DOHH2 (cell line): ENCODE results near the gene KIF26A.

Experiments used
- H3F3A ChIP-seq: fragments of 200-600 bp; sonication (generic), shearing (Covaris generic); 2 replicates; pipeline ENCODE4 v1.6.0; 2016; ENCODE audit warnings: antibody characterized with exemption, mild to moderate bottlenecking; ENCODE audit not compliant: control insufficient read depth, insufficient read depth
- H3K27ac ChIP-seq: fragments of 200-600 bp; sonication (generic); 2 replicates; pipeline ENCODE4 v1.5.1; 2014; ENCODE audit warnings: low read depth, mild to moderate bottlenecking, low read length, moderate library complexity
- H3K27me3 ChIP-seq: fragments of 200-600 bp; sonication (generic); 2 replicates; pipeline ENCODE4 v1.6.1; 2014; ENCODE audit warnings: mild to moderate bottlenecking, low read length, mixed read lengths; ENCODE audit not compliant: control insufficient read depth
- H3K36me3 ChIP-seq: fragments of 200-600 bp; sonication (generic); 2 replicates; pipeline ENCODE4 v1.6.1; 2014; ENCODE audit warnings: mild to moderate bottlenecking, low read length, moderate library complexity, mixed read lengths; ENCODE audit not compliant: control insufficient read depth
- H3K4me1 ChIP-seq: fragments of 200-600 bp; sonication (generic); 2 replicates; pipeline ENCODE4 v1.6.1; 2014; ENCODE audit warnings: mild to moderate bottlenecking, low read length, mixed read lengths; ENCODE audit not compliant: control insufficient read depth
- H3K4me2 ChIP-seq: fragments of 200-600 bp; sonication (generic); 2 replicates; pipeline ENCODE4 v1.6.0; 2014; ENCODE audit warnings: mild to moderate bottlenecking, low read length, moderate library complexity
- H3K4me3 ChIP-seq: fragments of 200-600 bp; sonication (generic); 2 replicates; pipeline ENCODE4 v1.5.1; 2014; ENCODE audit warnings: mild to moderate bottlenecking, low read length, mixed read lengths
- H3K79me2 ChIP-seq: fragments of 200-600 bp; sonication (generic); 2 replicates; pipeline ENCODE4 v1.6.1; 2014; ENCODE audit warnings: mild to moderate bottlenecking, low read length, mixed read lengths; ENCODE audit not compliant: control insufficient read depth
- H3K9me2 ChIP-seq: fragments of 200-600 bp; sonication (generic); replicated peaks from 2 replicates; pipeline ENCODE4 v1.6.1; 2014; ENCODE audit warnings: mild to moderate bottlenecking, low read length, mixed read lengths; ENCODE audit not compliant: control insufficient read depth
- H3K9me3 ChIP-seq: fragments of 200-600 bp; sonication (generic); 2 replicates; pipeline ENCODE4 v1.6.1; 2014; ENCODE audit warnings: antibody characterized with exemption, low read length, mixed read lengths; ENCODE audit not compliant: control insufficient read depth, insufficient read depth
- H4K20me1 ChIP-seq: fragments of 200-600 bp; sonication (generic); 2 replicates; pipeline ENCODE4 v1.6.0; 2014; ENCODE audit warnings: low read depth, mild to moderate bottlenecking, antibody characterized with exemption, low read length, moderate library complexity; ENCODE audit not compliant: control insufficient read depth, insufficient read depth
- CTCF ChIP-seq: fragments of 200-600 bp; sonication (generic); IDR thresholded peaks from one replicate; pipeline ENCODE4 v1.5.1; 2014; ENCODE audit warnings: antibody characterized with exemption, mild to moderate bottlenecking, low read depth, low read length; ENCODE audit not compliant: poor library complexity, severe bottlenecking
- EZH2phosphoT487 ChIP-seq: fragments of 200-600 bp; sonication (generic); IDR thresholded peaks from 2 replicates; pipeline ENCODE4 v1.6.1; 2017; ENCODE audit warnings: borderline replicate concordance, mild to moderate bottlenecking, antibody characterized with exemption, low read length, moderate library complexity, mixed read lengths

Gene KIF26A

GRCh38 chr14:104179564-104180129 lies 41.3 kb downstream of the KIF26A start:
- H3K27me3 ChIP-seq: no peaks in the 10 kb centered on the region
- H3K9me2 ChIP-seq: no peaks in the 10 kb centered on the region
- H3F3A ChIP-seq: no peaks in the 10 kb centered on the region
- no peak overlapping the region for H3K4me3 ChIP-seq
- H3K4me1 ChIP-seq: no peaks in the 10 kb centered on the region
- no peak overlapping the region for H3K27ac ChIP-seq
- no peak for TF ChIP-seq CTCF
- TF ChIP-seq EZH2phosphoT487: no peak
- no peaks in the 10 kb centered on the region for H3K79me2 ChIP-seq
- no peaks in the 10 kb centered on the region for H3K36me3 ChIP-seq
- H3K4me2 ChIP-seq: no peak overlapping the region
- H3K9me3 ChIP-seq: no peaks in the 10 kb centered on the region; the same call in 1 of the 2 replicates
- no peaks in the 10 kb centered on the region for H4K20me1 ChIP-seq

DNA sequence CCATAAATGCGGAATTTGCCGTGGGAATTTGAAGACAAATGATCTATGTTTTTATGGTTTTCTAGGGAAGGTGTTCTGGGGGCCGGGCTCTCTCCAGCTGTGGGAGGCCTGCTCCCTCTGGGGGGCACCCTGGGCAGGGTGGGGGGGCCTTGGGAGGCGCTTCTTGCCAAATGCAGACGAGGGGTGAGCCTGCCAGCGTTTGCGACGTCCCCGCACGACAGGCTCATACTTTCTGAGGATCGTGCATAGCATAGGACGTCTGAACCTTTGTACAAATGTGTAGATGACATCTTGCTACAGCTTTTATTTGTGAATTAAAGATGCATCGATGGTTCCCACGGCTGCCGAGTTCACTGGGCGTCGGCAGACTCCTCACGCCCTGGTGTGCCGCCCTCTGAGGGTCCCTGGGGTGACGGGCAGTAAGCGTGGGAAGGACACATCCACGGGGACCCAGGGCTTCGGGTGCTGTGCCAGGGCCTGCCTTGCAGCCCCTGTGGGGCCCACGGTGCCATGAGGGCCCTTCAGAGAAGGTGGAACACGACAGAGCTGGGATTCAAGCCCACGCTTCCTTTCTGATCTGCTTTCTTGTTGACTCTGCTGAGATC lies 42.3 kb downstream of the KIF26A start:
- Histone ChIP-seq H3K79me2 (no peaks in the 10 kb centered on the region), H4K20me1 (no peaks in the 10 kb centered on the region), H3K4me1 (no peaks in the 10 kb centered on the region), H3K27me3 (no peaks in the 10 kb centered on the region), H3F3A (no peaks in the 10 kb centered on the region), H3K36me3 (no peaks in the 10 kb centered on the region), H3K9me3 (no peaks in the 10 kb centered on the region), H3K27ac (no peak overlapping the region), H3K9me2 (no peaks in the 10 kb centered on the region), H3K4me2 (no peak overlapping the region), H3K4me3 (no peak overlapping the region)
- no peak for TF ChIP-seq CTCF
- TF ChIP-seq EZH2phosphoT487: no peak

DNA sequence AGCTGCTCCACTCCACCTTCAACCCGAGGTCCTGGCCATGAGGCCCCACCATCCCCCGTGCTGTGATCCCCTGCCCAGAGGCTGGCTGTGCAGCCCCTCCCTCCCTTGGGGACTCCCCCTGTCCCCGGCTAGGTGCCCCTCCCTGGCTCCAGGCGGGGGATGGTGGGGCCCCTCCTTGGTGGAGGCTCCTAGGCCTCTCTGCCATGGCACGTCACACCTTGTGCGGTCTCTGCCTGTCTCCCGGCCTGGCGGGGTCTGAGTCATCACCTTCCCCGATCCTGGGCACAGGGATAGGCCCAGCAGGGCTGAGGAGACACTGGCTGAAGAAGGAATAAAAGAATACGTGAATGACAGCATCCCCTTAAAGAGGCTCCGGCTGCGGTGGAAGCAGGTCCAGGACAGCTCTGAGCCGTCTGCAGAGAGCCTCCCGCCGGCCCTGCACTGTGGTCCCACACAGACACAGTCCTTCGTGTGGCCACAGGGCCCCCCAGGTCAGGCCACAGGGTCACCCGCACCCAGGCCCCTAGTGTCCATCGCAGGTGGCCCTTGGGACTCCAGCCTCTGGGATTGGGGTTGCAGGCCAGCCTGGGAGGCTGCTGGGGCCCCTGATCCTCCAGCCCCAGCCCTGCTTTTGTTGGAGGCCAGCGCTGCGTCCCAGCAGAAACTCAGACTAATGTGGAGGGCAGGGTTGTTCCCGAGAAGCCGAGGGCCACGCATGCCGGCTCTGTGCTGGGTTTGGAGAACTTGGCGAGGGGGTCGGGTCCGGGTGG lies 43.6 kb downstream of the KIF26A start:
- Histone ChIP-seq H3K4me3 (no peak overlapping the region), H3K36me3 (no peaks in the 10 kb centered on the region), H3K9me2 (no peaks in the 10 kb centered on the region), H4K20me1 (no peaks in the 10 kb centered on the region), H3K4me1 (no peaks in the 10 kb centered on the region), H3K27ac (no peak overlapping the region), H3K79me2 (no peaks in the 10 kb centered on the region), H3K27me3 (no peaks in the 10 kb centered on the region), H3K9me3 (no peaks in the 10 kb centered on the region), H3F3A (no peaks in the 10 kb centered on the region), H3K4me2 (no peak overlapping the region)
- TF ChIP-seq EZH2phosphoT487 (no peak), CTCF (no peak)
